CD4-positive, CD25-positive, alpha-beta regulatory T cell (primary cell): ENCODE results near the gene PPP2R2D. TPM values are rescaled to one million over a fixed set of nuclear protein-coding genes. Genes with fewer than 3 reads are reported as not detected.

Experiments
- ATAC-seq, 2 donors: fragments of 150-1000 bp; cut with Tn5 transposase; one replicate each; pipeline ENCODE4 v1.10.0; 2021; ENCODE audit warnings: low read depth in 2 of 2, moderate number of reproducible peaks in 2 of 2, moderate library complexity in 1 of 2
- DNase-seq, 3 donors: peaks; one replicate each; pipeline versions ENCODE4 v3.0.0 to v3.0.0-alpha.2; 2012 to 2022; ENCODE audit warnings: mixed read lengths in 1 of 3
- H3K27ac ChIP-seq: one replicate; pipeline ENCODE4 v1.7.0; 2013; ENCODE audit warnings: mild to moderate bottlenecking, low read length; ENCODE audit not compliant: insufficient read depth, poor library complexity, severe bottlenecking
- H3K27me3 ChIP-seq: one replicate; pipeline ENCODE4 v1.7.0; 2013; ENCODE audit warnings: low read length; ENCODE audit not compliant: control insufficient read depth, insufficient read depth
- H3K36me3 ChIP-seq: one replicate; pipeline ENCODE4 v1.7.0; 2013; ENCODE audit warnings: mild to moderate bottlenecking, low read length, moderate library complexity; ENCODE audit not compliant: control insufficient read depth, insufficient read depth
- H3K4me1 ChIP-seq: 2 replicates; pipeline ENCODE4 v1.7.0; 2013; ENCODE audit warnings: mild to moderate bottlenecking, low read length; ENCODE audit not compliant: insufficient read depth, control insufficient read depth, poor library complexity, severe bottlenecking
- H3K4me3 ChIP-seq: one replicate; pipeline ENCODE4 v1.7.0; 2013; ENCODE audit warnings: low read depth, mild to moderate bottlenecking, low read length, moderate library complexity
- H3K9me3 ChIP-seq, 2 experiments: 1 replicate in 1 of 2; 2 replicates in 1 of 2; pipeline ENCODE4 v1.7.0; 2013; ENCODE audit warnings: low read length in 2 of 2, mild to moderate bottlenecking in 1 of 2, moderate library complexity in 1 of 2; ENCODE audit not compliant: control insufficient read depth in 2 of 2
- H3K27ac Mint-ChIP-seq, 3 donors: one replicate each; pipeline ENCODE4 v1.8.0; 2020 to 2022; ENCODE audit warnings: mild to moderate bottlenecking in 3 of 3, mixed read lengths in 3 of 3, moderate library complexity in 2 of 3
- H3K27me3 Mint-ChIP-seq: one replicate; pipeline ENCODE4 v1.8.0; 2022; ENCODE audit warnings: mild to moderate bottlenecking, mixed read lengths
- H3K36me3 Mint-ChIP-seq: one replicate; pipeline ENCODE4 v1.8.0; 2020; ENCODE audit warnings: mixed read lengths
- H3K4me1 Mint-ChIP-seq, 4 donors: one replicate each; pipeline ENCODE4 v1.8.0; 2020 to 2022; ENCODE audit warnings: mixed read lengths in 4 of 4, mild to moderate bottlenecking in 1 of 4
- H3K4me3 Mint-ChIP-seq, 4 donors: one replicate each; pipeline ENCODE4 v1.8.0; 2020 to 2022; ENCODE audit warnings: mild to moderate bottlenecking in 4 of 4, mixed read lengths in 4 of 4, moderate library complexity in 3 of 4
- H3K9me3 Mint-ChIP-seq, 7 donors: one replicate each; pipeline ENCODE4 v1.8.0; 2020 to 2022; ENCODE audit warnings: mixed read lengths in 7 of 7, mild to moderate bottlenecking in 3 of 7, moderate library complexity in 2 of 7
- polyA plus RNA-seq, 4 donors: library from polyadenylated mRNA; unstranded; fragments of 300-500 nt; fragmentation: Illumina TruSeq; gene quantifications; one replicate each; pipeline ENCODE4 v1.2.3, GENCODE V29; 2021
- total RNA-seq: library from RNA; stranded (reverse); gene quantifications from one replicate; pipeline ENCODE4 v1.2.3, GENCODE V29; 2022

The PPP2R2D gene
- total RNA-seq (41.8 TPM), polyA plus RNA-seq (10 to 100 TPM; 23.8 to 48.1 (median 25.6) TPM)

- Mint-ChIP-seq H3K27me3 (peaks cover 31% of the 10 kb centered on the region), H3K27ac (peak within 1 kb of the TSS; percentile 90 to 97 (median 97))
Measured at GRCh38 chr10:131900350-131901152, at the start of gene PPP2R2D. Gene PPP2R2D (plus strand): TSS chr10:131901008. CDS start chr10:131901149, 141 bp downstream.

GRCh38 chr10:131851346-131851745 is 49.5 kb upstream of the PPP2R2D start:
- Histone ChIP-seq H3K4me1 (no peaks in the 10 kb centered on the region), H3K27ac (no peak overlapping the region), H3K27me3 (no peaks in the 10 kb centered on the region), H3K9me3 (no peaks in the 10 kb centered on the region), H3K4me3 (no peak overlapping the region), H3K36me3 (no peaks in the 10 kb centered on the region)
- H3K9me3 Mint-ChIP-seq: peaks cover 0 to 1% (median 0%) of the 10 kb centered on the region in 7 donors
- H3K4me3 Mint-ChIP-seq: no peak overlapping the region
- ATAC-seq (no peak), DNase-seq (no peak)
- no peaks in the 10 kb centered on the region for H3K36me3 Mint-ChIP-seq
- H3K27ac Mint-ChIP-seq: no peak overlapping the region
- no peaks in the 10 kb centered on the region for H3K27me3 Mint-ChIP-seq
- no peaks in the 10 kb centered on the region for H3K4me1 Mint-ChIP-seq

More at GRCh38 chr10:131900350-131901152, at the start of gene PPP2R2D:
- Histone ChIP-seq H3K36me3 (peaks cover 2% of the 10 kb centered on the region), H3K4me1 (peaks cover 44% of the 10 kb centered on the region), H3K4me3 (peak within 1 kb of the TSS; percentile 86), H3K27ac (peak within 1 kb of the TSS; percentile 93), H3K27me3 (no peaks in the 10 kb centered on the region), H3K9me3 (no peaks in the 10 kb centered on the region)
- Mint-ChIP-seq H3K4me3 (peak within 1 kb of the TSS; percentile 91 to 98 (median 95)), H3K36me3 (no peaks in the 10 kb centered on the region), H3K9me3 (peaks cover 0 to 3% (median 0%) of the 10 kb centered on the region in 7 donors), H3K4me1 (peaks cover 15 to 53% (median 32%) of the 10 kb centered on the region in 4 donors)
- ATAC-seq: peak; percentile 90
- DNase-seq: peak; percentile 93 to 98 (median 97)

GRCh38 chr10:131852176-131852822 is 48.5 kb upstream of the PPP2R2D start:
- H3K27me3 ChIP-seq: no peaks in the 10 kb centered on the region
- no peak overlapping the region for H3K4me3 ChIP-seq
- DNase-seq (no peak), ATAC-seq (no peak)
- H3K36me3 ChIP-seq: no peaks in the 10 kb centered on the region
- no peak overlapping the region for H3K27ac ChIP-seq
- no peaks in the 10 kb centered on the region for H3K4me1 Mint-ChIP-seq
- H3K4me1 ChIP-seq: no peaks in the 10 kb centered on the region
- H3K4me3 Mint-ChIP-seq: no peak overlapping the region
- H3K9me3 Mint-ChIP-seq: peaks cover 0 to 1% (median 0%) of the 10 kb centered on the region in 7 donors
- H3K36me3 Mint-ChIP-seq: no peaks in the 10 kb centered on the region
- H3K27ac Mint-ChIP-seq: no peak overlapping the region
- no peaks in the 10 kb centered on the region for H3K9me3 ChIP-seq
- H3K27me3 Mint-ChIP-seq: no peaks in the 10 kb centered on the region

- no peak for DNase-seq
- Histone ChIP-seq H3K27ac (no peak overlapping the region), H3K4me3 (no peak overlapping the region), H3K27me3 (no peaks in the 10 kb centered on the region), H3K36me3 (no peaks in the 10 kb centered on the region), H3K4me1 (no peaks in the 10 kb centered on the region), H3K9me3 (no peaks in the 10 kb centered on the region)
- Mint-ChIP-seq H3K4me3 (no peak overlapping the region), H3K36me3 (no peaks in the 10 kb centered on the region), H3K27me3 (no peaks in the 10 kb centered on the region), H3K4me1 (no peaks in the 10 kb centered on the region), H3K9me3 (peaks cover 0 to 1% (median 0%) of the 10 kb centered on the region in 7 donors), H3K27ac (no peak overlapping the region)
- ATAC-seq: no peak
Measured at GRCh38 chr10:131852823-131853609, 47.8 kb upstream of the PPP2R2D start.

- Histone ChIP-seq H3K27ac (no peak overlapping the region), H3K27me3 (no peaks in the 10 kb centered on the region), H3K9me3 (no peaks in the 10 kb centered on the region), H3K36me3 (no peaks in the 10 kb centered on the region), H3K4me1 (no peaks in the 10 kb centered on the region), H3K4me3 (no peak overlapping the region)
- no peaks in the 10 kb centered on the region for H3K27me3 Mint-ChIP-seq
- ATAC-seq (no peak), DNase-seq (no peak)
- H3K27ac Mint-ChIP-seq: no peak overlapping the region
- H3K4me1 Mint-ChIP-seq: no peaks in the 10 kb centered on the region
- peaks cover 0 to 1% (median 0%) of the 10 kb centered on the region in 7 donors for H3K9me3 Mint-ChIP-seq
- no peaks in the 10 kb centered on the region for H3K36me3 Mint-ChIP-seq
- no peak overlapping the region for H3K4me3 Mint-ChIP-seq
Measured at GRCh38 chr10:131853610-131853964, 47.2 kb upstream of the PPP2R2D start.

- no peaks in the 10 kb centered on the region for H3K27me3 Mint-ChIP-seq
- H3K27ac ChIP-seq: no peak overlapping the region
- H3K4me3 Mint-ChIP-seq: no peak overlapping the region
- no peak overlapping the region for H3K27ac Mint-ChIP-seq
- no peaks in the 10 kb centered on the region for H3K36me3 Mint-ChIP-seq
- no peaks in the 10 kb centered on the region for H3K36me3 ChIP-seq
- DNase-seq: no peak
- no peaks in the 10 kb centered on the region for H3K9me3 ChIP-seq
- H3K9me3 Mint-ChIP-seq: peaks cover 0 to 1% (median 0%) of the 10 kb centered on the region in 7 donors
- H3K4me3 ChIP-seq: no peak overlapping the region
- no peak for ATAC-seq
- no peaks in the 10 kb centered on the region for H3K4me1 Mint-ChIP-seq
- H3K4me1 ChIP-seq: no peaks in the 10 kb centered on the region
- no peaks in the 10 kb centered on the region for H3K27me3 ChIP-seq
Measured at GRCh38 chr10:131854579-131855335, 46.1 kb upstream of the PPP2R2D start.
